ENCODE data around the gene COPA. TPM values are rescaled to one million over a fixed set of nuclear protein-coding genes. Genes with fewer than 3 reads are reported as not detected.

Gene COPA
- total RNA-seq, 3 donors from 2014 or later (not counting 1 experiment from before 2014, with no cell fraction given): 140 to 167 (median 148) TPM

DNA sequence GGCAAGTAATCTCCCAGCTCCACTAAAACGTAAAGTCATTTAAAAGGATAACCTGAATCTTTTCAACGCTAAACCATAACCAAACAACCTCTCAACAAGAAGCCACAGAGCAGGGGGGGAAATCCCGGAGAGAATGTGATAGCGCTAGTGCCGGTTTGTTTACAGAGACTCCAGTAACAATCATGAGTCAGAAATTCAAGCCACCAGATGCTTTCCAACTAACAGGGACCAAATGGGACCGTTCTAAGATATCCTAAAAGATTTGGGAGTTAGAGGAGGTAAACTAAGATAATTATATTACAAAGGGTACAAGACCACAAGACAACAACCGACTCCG is 81.5 kb downstream of the COPA start:
- Mint-ChIP-seq H3K4me1 (peaks cover 18 to 35% of the 10 kb centered on the region in 2 donors), H3K27ac (peak overlapping the region; percentile 99 to 100), H3K36me3 (no peaks in the 10 kb centered on the region), H3K9me3 (no peaks in the 10 kb centered on the region), H3K4me3 (peak overlapping the region; percentile 100), H3K27me3 (ENCODE audit: low read depth in 2 of 2) (no peaks in the 10 kb centered on the region)
- TF ChIP-seq, protein P1, sequence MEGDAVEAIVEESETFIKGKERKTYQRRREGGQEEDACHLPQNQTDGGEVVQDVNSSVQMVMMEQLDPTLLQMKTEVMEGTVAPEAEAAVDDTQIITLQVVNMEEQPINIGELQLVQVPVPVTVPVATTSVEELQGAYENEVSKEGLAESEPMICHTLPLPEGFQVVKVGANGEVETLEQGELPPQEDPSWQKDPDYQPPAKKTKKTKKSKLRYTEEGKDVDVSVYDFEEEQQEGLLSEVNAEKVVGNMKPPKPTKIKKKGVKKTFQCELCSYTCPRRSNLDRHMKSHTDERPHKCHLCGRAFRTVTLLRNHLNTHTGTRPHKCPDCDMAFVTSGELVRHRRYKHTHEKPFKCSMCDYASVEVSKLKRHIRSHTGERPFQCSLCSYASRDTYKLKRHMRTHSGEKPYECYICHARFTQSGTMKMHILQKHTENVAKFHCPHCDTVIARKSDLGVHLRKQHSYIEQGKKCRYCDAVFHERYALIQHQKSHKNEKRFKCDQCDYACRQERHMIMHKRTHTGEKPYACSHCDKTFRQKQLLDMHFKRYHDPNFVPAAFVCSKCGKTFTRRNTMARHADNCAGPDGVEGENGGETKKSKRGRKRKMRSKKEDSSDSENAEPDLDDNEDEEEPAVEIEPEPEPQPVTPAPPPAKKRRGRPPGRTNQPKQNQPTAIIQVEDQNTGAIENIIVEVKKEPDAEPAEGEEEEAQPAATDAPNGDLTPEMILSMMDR (IDR thresholded peaks at IDR 0.05): no peak
- ATAC-seq (peak; percentile 59 to 70 (median 62)), DNase-seq (peak; percentile 63 to 92)
- intact Hi-C loops (cut with micrococcal nuclease): loop anchor here (5.0 kb wide), 1 partner anchor 339 kb away; no protein-coding TSS in a partner anchor
- Histone ChIP-seq H3K4me3 (ENCODE audit: low read length) (peak overlapping the region; percentile 91), H3K4me1 (ENCODE audit: control insufficient read depth, insufficient read depth, low read length) (peaks cover 14% of the 10 kb centered on the region), H3K27ac (ENCODE audit: low read length) (peak overlapping the region; percentile 95), H3K36me3 (ENCODE audit: control insufficient read depth, insufficient read depth, low read length) (peaks cover 2% of the 10 kb centered on the region), H3K27me3 (ENCODE audit: control insufficient read depth, insufficient read depth, low read length) (no peaks in the 10 kb centered on the region), H3K9me3 (ENCODE audit: control insufficient read depth, insufficient read depth, low read length) (no peaks in the 10 kb centered on the region)
- 0% methylated on average over 7 of the region's 8 CpGs for WGBS (ENCODE audit: insufficient coverage)

DNA sequence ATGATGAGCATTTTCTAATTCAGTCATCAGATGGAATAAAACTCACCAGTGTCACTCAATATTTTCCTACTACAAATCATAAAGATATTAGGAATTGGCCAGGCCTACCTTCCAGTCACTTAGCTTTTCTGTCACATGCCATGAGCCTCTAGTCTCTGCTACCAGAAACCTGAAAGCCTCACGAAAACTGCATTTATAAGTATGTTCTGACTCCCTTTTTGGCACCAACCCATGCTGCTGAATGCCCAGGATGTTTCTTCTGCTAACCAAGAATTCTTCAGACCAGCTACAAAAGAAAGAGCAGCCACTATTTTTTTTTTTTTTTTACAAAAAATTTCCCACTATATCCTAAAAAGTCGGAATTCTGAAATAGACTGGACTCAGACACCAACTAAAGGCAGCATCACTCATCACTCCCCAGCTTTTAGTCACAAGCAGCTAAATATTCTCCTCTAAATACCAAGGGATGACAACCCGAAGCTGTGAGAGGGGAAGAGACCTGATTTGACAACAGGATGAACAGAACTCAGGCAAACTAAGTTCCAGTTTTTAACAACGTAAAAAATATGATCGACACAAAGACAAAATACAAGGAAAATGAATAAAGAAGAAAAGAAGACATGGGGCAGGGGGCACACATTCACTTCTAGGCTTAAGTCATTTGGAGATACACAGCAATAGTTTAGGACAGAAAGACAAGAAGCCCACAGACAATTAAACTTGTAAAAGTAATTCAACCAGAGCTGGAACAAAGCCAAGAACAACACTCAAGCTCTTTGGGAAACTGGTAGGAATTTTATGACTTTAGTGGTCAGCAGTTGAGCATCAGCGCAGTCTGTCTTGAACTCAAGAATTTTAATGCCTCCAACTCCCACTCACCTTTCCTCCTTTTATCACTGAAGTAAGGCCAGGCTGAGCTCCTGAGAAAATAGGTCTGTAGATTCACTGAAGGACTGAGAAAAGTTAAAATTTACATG is 82.4 kb downstream of the COPA start:
- Histone ChIP-seq H3K27ac (ENCODE audit: low read length) (peak overlapping the region; percentile 95), H3K4me3 (ENCODE audit: low read length) (no peak overlapping the region), H3K4me1 (ENCODE audit: control insufficient read depth, insufficient read depth, low read length) (peaks cover 14% of the 10 kb centered on the region), H3K9me3 (ENCODE audit: control insufficient read depth, insufficient read depth, low read length) (no peaks in the 10 kb centered on the region), H3K36me3 (ENCODE audit: control insufficient read depth, insufficient read depth, low read length) (peaks cover 4% of the 10 kb centered on the region), H3K27me3 (ENCODE audit: control insufficient read depth, insufficient read depth, low read length) (no peaks in the 10 kb centered on the region)
- DNase-seq (peak in 1 of 2 donors; percentile 44), ATAC-seq (no peak)
- H3K27ac Mint-ChIP-seq: peak overlapping the region; percentile 99 to 100
- TF ChIP-seq, protein P1 (IDR thresholded peaks at IDR 0.05): no peak
- intact Hi-C loops (cut with micrococcal nuclease): loop anchor here (5.0 kb wide), 1 partner anchor 338 kb away; no protein-coding TSS in a partner anchor
- peaks cover 18 to 35% of the 10 kb centered on the region in 2 donors for H3K4me1 Mint-ChIP-seq
- H3K36me3 Mint-ChIP-seq: no peaks in the 10 kb centered on the region
- 67% methylated on average over 5 of the region's 6 CpGs for WGBS (ENCODE audit: insufficient coverage)
- no peaks in the 10 kb centered on the region for H3K9me3 Mint-ChIP-seq
- H3K4me3 Mint-ChIP-seq: peak overlapping the region; percentile 100
- no peaks in the 10 kb centered on the region for H3K27me3 Mint-ChIP-seq (ENCODE audit: low read depth in 2 of 2)

DNA sequence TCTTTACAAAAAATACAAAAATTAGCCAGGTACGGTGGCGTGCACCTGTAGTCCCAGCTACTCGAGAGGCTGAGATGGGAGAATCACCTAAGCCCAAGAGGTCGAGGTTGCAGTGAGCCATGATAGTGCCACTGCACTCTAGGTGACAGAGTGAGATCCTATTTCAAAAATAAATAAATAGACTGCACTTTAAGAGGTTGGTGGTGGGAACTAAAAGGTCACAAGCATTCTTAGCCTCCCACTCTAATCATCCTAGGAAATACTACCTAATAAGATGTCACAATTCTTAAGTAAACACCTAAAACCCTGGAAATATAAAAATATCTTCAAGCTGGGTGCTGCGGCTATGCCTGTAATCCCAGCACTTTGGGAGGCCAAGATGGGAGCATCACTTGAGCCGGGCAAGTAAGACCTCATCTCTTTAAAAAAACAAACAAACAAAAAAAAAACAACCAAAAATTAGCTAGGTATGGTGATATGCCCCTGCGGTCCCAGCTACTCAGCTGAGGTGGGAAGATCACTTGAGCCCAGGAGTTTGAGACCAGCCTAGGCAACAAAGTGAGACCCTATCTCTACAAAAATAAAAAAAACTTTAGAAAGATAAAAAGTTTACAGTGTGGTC is 84.8 kb downstream of the COPA start:
- H3K4me1 Mint-ChIP-seq: peaks cover 18 to 35% of the 10 kb centered on the region in 2 donors
- ATAC-seq: no peak
- H3K4me1 ChIP-seq (ENCODE audit: control insufficient read depth, insufficient read depth, low read length): peaks cover 12% of the 10 kb centered on the region
- H3K27me3 Mint-ChIP-seq (ENCODE audit: low read depth in 2 of 2): no peaks in the 10 kb centered on the region
- H3K27ac ChIP-seq (ENCODE audit: low read length): no peak overlapping the region
- TF ChIP-seq, protein P1 (IDR thresholded peaks at IDR 0.05): no peak
- H3K4me3 ChIP-seq (ENCODE audit: low read length): no peak overlapping the region
- intact Hi-C loops (cut with micrococcal nuclease): no loop called here
- 98% methylated on average over 7 of the region's 7 CpGs for WGBS (ENCODE audit: insufficient coverage)
- H3K36me3 ChIP-seq (ENCODE audit: control insufficient read depth, insufficient read depth, low read length): peaks cover 7% of the 10 kb centered on the region
- H3K4me3 Mint-ChIP-seq: no peak overlapping the region
- peak overlapping the region; percentile 99 to 100 for H3K27ac Mint-ChIP-seq
- no peak for DNase-seq
- no peaks in the 10 kb centered on the region for H3K36me3 Mint-ChIP-seq
- H3K9me3 Mint-ChIP-seq: no peaks in the 10 kb centered on the region
- no peaks in the 10 kb centered on the region for H3K9me3 ChIP-seq (ENCODE audit: control insufficient read depth, insufficient read depth, low read length)
- H3K27me3 ChIP-seq (ENCODE audit: control insufficient read depth, insufficient read depth, low read length): no peaks in the 10 kb centered on the region
